H7 (cell line): ENCODE results near the gene COL27A1. TPM values are rescaled to one million over a fixed set of nuclear protein-coding genes. Genes with fewer than 3 reads are reported as not detected.

Experiments
- DNase-seq: peaks from one replicate; pipeline ENCODE4 v3.0.0; 2012
- H3K27me3 ChIP-seq: 2 replicates; pipeline ENCODE4 v1.6.0; 2011; ENCODE audit warnings: mild to moderate bottlenecking, low read length; ENCODE audit not compliant: control insufficient read depth, insufficient read depth
- H3K36me3 ChIP-seq: replicated peaks from 2 replicates; pipeline ENCODE4 v1.5.1; 2011; ENCODE audit warnings: low read length; ENCODE audit not compliant: control insufficient read depth, insufficient read depth
- H3K4me3 ChIP-seq: 2 replicates; pipeline ENCODE4 v1.5.1; 2011; ENCODE audit warnings: low read depth, mild to moderate bottlenecking, control low read depth, low read length, moderate library complexity; ENCODE audit not compliant: insufficient read depth
- total RNA-seq: library from RNA; depleted of rRNA; stranded (reverse); fragments of >200 nt; shearing (Covaris generic); gene quantifications from 2 replicates; pipeline ENCODE4 v1.2.3, GENCODE V29; 2014

The COL27A1 gene
- total RNA-seq, 1 experiment from 2014 or later: 10.5 TPM

DNA sequence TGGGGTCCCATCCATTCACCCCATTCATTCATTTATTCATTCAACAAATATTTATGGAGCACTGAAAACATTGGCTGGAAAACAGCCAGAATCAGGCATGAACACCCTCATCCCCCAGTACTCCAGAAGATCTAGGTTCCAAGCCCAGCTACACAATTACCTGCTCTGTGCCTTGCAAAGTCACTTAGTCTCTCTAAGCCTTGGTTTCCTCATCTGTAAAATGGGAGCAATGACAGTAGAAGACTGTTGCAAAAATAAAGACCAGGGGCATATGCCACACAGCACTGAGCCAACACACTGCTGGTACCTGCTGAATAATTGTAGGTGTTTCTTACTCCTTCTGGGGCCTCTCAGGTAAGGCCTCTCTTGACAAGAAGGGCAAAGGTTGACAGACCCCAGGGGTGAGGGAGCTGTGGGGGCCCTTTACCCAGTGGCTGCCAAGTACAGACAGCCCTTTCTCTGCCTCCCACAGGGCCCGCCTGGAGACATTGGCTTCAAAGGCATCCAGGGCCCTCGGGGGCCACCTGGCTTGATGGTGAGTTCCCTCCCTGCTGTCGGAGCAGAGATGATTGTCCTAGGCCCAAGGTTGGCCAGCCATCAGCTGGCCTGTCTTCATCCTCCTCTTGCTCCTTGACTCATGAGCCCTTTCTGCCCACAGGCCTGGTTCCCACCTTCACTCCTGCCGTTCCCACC is 145.0 kb downstream of the COL27A1 start:
- no peak overlapping the region for H3K4me3 ChIP-seq
- peaks cover 1% of the 10 kb centered on the region for H3K36me3 ChIP-seq
- no peak for DNase-seq
- no peaks in the 10 kb centered on the region for H3K27me3 ChIP-seq

DNA sequence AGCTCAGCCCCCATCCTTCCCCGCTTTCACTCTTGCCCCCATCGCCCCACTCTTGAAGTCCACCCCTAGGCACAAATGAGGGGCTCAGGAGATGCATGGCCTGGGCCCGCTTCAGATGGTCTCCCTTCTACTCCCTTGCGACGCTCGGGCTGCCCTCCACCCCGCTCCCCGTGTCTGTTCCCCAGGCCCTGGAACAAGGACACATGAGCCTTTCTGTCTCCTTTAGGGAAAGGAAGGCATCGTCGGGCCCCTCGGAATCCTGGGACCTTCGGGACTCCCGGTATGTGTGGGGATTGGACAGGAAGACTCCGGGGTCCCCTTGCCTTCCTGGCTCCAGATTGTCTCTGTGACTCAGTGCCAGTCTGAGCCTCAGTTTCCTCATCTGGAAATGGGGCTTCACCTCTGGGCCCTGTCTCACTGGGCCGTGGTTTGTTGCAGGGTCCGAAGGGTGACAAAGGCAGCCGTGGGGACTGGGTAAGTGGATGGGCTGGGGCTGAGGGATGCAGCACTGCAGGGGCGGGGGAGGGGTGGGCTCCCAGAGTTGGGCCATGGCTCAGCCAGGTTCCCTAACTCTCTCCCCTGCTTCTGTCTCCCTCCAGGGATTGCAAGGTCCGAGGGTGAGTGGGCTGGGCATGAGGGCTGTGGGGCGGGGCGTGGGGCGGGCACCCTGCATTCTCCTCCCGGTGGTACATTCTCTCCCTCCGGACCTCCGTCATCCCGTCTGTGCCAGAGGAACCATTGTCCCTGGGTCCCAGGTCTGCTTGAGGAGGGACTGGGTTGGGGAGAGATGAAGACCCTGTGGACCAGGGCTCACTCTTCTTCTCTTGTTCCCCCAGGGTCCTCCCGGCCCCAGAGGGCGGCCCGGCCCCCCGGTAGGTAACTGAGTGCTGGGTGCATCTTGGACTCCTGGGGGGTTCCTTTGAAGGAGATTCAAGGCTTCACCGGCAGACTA is 145.8 kb downstream of the COL27A1 start:
- DNase-seq: peak; percentile 55
- Histone ChIP-seq H3K4me3 (no peak overlapping the region), H3K36me3 (no peaks in the 10 kb centered on the region; the same call in 1 of the 2 replicates), H3K27me3 (no peaks in the 10 kb centered on the region)

DNA sequence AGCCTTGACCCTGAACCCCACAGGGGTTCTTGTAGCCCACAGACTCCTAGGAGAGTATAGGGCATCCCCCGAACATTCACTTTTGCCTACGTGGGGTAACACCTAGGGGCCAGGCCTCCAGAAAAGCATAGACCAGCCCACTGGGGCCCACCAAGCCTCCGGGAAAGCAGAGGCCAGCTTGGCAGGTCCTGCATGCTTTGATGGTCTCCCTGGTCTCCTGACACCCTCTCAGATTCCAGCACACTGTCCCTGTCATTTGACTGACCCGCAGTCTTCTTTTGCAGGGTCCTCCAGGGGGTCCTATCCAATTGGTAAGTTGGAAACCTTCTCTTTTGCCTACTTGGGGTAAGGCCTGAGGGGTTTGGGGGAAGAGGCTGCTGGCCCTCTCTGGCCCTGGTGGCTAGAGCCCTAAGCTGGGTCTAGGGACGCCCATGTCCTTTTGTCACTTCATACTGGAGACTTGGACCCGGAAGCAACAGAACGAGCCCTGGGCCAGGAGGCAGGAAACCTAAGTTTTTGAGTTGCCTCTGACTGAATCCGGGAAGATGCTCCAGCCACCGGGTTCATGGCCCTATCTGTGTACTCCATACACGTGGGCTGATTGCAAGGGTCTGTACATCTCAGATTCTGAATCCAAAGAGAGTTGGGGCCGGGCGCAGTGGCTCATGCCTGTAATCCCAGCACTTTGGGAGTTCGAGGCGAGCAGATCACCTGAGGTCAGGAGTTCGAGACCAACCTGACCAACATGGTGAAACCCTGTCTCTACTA is 146.6 kb downstream of the COL27A1 start:
- no peaks in the 10 kb centered on the region for H3K27me3 ChIP-seq
- peak; percentile 8 for DNase-seq
- peaks cover 2% of the 10 kb centered on the region for H3K36me3 ChIP-seq
- H3K4me3 ChIP-seq: no peak overlapping the region

DNA sequence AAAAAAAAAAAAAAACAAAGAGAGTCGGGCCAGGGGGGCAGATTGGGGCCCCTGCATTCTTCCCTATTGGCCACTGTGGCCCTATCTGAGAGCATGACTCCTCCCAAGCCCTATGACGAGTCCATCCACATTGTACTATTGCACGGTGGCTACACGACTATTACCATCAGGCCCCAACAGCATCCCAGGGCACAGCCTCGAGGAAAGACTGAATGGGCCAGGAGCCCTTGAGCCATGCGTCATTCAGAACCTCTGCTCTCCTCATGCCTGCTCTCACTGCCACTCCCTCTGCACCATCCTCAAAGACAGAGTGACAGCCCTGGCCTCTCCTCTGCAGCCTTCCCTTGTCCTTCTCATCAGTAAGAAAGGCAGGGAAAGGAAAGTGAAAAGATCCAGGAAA is 147.4 kb downstream of the COL27A1 start:
- peaks cover 2% of the 10 kb centered on the region for H3K36me3 ChIP-seq
- no peak overlapping the region for H3K4me3 ChIP-seq
- no peaks in the 10 kb centered on the region for H3K27me3 ChIP-seq
- peak; percentile 20 for DNase-seq

DNA sequence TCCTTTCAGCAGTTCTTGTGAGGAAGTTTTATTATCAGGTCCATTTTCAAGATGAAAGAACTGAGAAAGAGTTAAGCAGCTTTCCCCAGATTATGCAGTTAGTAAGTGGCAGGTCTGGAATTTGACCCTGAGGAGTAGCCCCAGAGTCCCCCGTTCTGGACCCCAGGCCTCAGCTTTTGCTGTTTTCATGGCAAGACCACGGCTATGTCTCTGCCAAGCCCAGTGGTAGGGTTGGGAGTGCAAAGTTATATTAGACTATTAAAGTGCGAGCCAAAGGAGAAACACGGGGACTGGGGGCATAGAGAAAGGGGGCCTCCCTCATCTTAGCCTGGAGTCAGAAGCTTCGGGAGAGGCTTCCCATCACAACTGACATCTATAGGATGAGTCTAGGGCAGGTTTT is 148.2 kb downstream of the COL27A1 start:
- H3K4me3 ChIP-seq: no peak overlapping the region
- no peak for DNase-seq
- H3K27me3 ChIP-seq: no peaks in the 10 kb centered on the region
- peaks cover 2% of the 10 kb centered on the region for H3K36me3 ChIP-seq

DNA sequence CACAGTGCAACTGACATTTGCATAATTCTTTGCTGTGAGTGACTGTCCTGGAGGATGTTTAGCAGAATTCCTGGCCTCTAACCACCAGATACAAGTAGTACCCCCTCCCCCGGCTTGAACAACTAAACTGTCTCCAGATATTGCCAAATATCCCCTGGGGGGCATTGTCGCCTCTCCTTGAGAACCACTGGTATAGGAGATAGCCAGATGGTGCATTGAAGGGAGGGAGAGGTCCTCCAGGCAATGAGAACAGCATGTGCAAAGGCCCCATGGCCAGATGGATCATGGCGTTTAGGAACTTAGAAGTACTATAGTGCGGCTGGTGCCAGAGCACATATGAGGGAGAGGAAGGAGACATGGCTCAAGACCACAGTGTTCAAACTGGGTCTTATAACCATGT is 148.6 kb downstream of the COL27A1 start:
- peak; percentile 4 for DNase-seq
- Histone ChIP-seq H3K4me3 (no peak overlapping the region), H3K27me3 (no peaks in the 10 kb centered on the region), H3K36me3 (peaks cover 2% of the 10 kb centered on the region)

DNA sequence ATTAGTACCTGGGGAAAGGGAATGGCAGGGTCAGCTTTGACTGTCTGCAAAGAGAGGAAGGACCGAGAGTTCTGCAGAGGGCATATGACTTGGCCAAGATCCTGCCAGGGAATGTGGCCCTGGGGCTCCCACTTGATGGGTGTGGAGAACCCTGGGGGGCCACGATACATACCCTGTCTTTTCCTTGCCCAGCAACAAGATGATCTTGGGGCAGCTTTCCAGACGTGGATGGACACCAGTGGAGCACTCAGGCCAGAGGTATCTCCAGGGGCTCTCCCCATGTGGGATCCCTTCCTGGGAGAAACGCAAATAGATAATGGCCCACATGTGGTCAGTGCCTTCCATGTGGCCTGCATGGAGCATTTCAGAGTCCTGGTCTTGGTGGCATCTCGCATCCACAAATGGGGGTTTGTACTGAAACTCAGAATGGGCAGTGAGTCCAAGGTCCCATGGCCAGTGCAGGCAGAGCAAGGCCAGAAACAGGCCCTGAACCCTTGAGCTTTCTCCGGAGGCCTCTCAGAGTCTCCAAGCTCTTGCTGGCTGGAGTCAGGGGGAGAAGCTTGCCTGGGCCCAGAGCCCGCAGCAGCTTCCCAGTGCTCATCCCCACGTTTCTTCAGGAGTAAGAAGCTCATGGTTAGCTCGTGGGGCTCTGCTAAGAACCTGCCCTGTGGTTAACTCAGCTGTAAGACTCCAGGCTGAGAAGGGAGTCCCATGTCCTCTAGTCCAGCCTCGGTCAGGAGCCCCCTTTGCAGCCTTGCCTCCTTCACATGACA is 149.3 kb downstream of the COL27A1 start:
- no peak overlapping the region for H3K4me3 ChIP-seq
- peaks cover 2% of the 10 kb centered on the region for H3K36me3 ChIP-seq
- H3K27me3 ChIP-seq: no peaks in the 10 kb centered on the region
- peak; percentile 14 for DNase-seq

DNA sequence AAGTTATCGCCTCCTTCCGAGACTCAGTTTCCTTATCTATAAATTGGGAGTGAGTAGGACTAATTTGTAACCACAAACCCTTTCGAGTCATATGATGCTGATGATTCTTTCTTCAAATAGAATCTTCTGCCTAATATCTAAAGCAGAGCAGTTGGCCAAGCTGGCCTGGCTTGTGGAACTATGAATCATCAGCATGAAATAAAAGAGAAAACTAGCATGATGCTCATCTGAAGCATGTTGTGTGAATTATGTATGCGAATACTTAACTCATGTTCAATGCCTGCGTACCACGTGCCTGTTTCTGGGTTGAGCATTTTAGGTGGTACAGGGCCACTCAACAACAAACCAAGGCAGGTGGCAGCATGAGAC is 152.5 kb downstream of the COL27A1 start:
- Histone ChIP-seq H3K4me3 (no peak overlapping the region), H3K36me3 (peaks cover 2% of the 10 kb centered on the region), H3K27me3 (no peaks in the 10 kb centered on the region)
- no peak for DNase-seq

DNA sequence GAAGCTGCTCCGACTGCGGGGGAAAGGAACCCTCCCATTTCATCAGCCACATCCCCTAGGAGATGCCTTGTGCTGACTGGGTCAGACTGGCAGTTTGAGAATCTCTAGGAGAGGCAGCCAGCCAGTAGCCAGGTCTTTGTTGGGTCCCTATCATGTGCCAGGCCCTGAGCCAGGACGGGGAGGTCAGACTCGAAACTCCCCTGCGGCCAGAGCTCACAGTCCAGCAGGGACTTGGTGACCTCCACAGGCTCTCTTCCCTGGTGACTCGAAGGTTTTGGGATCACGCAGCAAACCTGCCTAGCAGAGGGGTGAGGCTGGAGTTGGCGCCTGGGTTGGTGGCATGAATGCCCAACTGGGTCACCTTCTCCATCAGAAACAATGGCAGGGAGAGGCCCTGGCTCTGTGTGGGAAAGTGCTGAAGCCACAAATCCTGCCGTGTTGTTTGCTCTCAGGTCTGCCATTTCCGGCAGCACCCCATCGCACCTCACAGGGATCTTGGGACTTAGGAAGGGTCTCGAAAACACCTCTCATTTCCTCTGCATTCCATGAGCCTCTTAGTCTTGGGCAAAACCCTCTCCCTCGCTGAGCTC is 153.1 kb downstream of the COL27A1 start:
- peaks cover 2% of the 10 kb centered on the region for H3K36me3 ChIP-seq
- no peak overlapping the region for H3K4me3 ChIP-seq
- no peak for DNase-seq
- no peaks in the 10 kb centered on the region for H3K27me3 ChIP-seq

DNA sequence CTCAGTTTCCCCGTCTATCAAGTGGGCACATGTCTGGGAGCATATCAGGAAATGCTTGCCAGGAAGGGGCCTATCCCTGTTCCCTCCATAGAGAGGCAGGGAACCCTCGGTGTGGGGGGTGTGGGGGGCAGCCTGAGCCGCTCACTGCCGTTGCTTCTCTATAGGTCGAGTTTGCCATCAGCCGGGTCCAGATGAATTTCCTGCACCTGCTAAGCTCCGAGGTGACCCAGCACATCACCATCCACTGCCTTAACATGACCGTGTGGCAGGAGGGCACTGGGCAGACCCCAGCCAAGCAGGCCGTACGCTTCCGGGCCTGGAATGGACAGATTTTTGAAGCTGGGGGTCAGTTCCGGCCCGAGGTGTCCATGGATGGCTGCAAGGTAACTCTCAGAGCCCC is 153.8 kb downstream of the COL27A1 start:
- H3K36me3 ChIP-seq: peaks cover 2% of the 10 kb centered on the region
- no peaks in the 10 kb centered on the region for H3K27me3 ChIP-seq
- no peak for DNase-seq
- H3K4me3 ChIP-seq: no peak overlapping the region

DNA sequence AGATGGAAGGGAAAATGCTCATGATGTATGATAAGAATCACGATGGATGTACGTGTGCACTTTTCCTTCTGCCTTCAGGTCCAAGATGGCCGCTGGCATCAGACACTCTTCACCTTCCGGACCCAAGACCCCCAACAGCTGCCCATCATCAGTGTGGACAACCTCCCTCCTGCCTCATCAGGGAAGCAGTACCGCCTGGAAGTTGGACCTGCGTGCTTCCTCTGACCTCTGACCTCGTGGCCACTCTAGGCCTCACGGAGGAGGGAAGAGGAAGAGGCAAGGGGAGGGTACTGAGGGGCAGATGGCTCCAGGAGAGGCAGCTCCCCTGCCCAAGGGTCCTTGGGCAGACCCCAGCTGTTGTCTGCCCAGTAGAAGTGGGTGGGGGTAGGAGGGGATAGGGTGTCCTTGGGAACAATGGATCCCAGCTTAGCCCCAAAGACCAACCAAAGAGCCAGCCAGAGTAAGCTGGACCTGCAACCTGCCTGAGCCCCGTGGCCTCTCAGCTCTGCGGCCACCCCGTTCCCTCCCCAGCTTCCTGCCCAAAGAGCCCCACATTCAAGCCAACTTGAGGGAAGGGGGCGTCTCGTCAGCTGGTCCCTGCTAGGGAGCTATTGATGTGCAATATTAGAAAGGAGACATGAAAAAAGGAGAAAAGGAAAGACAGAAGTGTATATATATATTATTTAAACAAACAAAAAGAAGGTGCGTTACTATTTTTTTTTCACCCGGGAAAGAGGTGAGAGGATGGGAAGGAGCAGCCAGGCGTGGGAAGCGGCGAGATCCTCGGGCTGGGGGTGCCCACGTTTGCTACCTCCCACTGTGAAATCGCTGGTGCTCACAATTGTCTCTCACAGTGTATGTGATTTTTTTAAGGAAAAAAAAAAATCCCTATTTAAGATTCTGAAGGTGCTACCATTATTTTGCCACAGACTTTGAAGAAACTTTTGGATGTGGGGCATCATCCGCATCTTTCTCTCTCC is 155.4 kb downstream of the COL27A1 start:
- DNase-seq: no peak
- Histone ChIP-seq H3K36me3 (peaks cover 2% of the 10 kb centered on the region), H3K4me3 (no peak overlapping the region), H3K27me3 (no peaks in the 10 kb centered on the region)

DNA sequence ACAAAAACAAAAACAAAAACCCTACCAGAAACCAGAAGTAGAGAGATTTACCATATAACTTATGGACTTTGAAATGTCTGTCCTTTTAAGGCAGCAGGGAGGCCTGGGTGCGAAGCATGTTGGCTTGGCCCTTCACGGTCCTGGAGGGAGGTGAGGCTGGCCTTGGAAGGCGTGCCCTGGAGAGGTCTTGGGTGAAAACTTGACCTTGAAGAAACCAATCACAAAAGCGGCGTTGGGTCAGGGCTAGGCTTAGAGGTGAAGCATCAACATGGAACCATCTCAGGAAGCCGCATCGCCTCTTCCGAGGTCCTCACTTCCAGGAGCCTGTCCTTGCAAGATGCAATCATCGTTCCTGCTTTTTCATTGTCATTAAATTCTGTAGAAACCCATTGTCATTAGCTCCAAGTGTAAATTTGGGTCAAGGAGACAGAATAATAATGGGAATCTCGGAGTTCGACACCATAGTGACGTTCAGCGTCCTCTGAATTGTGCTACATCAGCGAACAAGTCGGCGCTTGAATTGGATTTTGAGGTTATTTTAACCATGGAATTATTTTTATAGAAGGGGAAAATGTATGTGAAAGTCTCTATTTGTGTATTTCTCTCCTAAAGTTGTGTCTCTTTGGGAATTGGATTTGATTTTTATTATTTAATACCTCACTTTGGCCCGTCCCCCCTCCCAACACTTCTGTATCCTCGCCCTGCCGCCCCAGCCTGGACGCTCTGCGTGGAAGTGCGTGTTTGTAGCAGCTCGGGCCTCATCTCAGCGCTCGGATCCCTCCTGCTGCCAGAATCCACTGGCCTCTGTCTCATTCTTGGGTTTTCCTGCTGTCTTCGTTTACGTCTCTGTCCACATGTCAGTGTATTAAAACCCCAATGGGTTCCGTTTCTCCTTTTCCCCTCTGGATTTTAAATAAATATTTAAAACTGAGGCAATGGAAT is 156.5 kb downstream of the COL27A1 start:
- H3K4me3 ChIP-seq: no peak overlapping the region
- DNase-seq: peak; percentile 43
- H3K27me3 ChIP-seq: no peaks in the 10 kb centered on the region
- H3K36me3 ChIP-seq: peaks cover 1% of the 10 kb centered on the region
